Activated CD4-positive, CD25-positive, alpha-beta regulatory T cell treated with anti-CD3 and anti-CD28 coated beads, Interleukin-2, amount 50 U/mL, for 16 hours (primary cell): ENCODE data around the gene IL18RAP.
A peak's percentile ranks its signal among the peaks of the same experiment; 100 is the strongest.

Experiments used
- DNase-seq: peaks from one replicate; pipeline ENCODE4 v3.0.0-alpha.2; 2020; ENCODE audit warnings: low read depth, low spot score

IL18RAP gene

DNA sequence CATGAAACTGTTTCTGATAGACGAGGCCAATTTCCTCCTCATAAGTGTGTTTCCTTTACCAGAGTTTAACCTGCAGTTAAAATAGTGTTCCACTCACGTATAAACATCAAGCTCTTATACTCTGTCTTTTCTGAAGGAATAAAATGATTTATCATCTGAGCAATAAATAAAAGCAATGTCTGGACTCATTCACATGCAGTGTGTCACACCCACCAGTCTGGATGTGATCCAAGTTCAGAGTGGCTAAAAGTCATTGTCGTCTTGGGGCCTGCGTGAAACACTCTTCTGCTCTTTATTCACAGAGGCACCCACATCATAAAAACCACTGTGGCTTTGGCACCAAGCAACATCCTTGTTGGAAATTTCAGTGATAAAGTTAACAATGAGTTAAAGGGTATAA lies 30.5 kb downstream of the IL18RAP start:
- DNase-seq = no peak

- DNase-seq = no peak
Observed at GRCh38 chr2:102455061-102455670, 32.2 kb downstream of the IL18RAP start.

DNA sequence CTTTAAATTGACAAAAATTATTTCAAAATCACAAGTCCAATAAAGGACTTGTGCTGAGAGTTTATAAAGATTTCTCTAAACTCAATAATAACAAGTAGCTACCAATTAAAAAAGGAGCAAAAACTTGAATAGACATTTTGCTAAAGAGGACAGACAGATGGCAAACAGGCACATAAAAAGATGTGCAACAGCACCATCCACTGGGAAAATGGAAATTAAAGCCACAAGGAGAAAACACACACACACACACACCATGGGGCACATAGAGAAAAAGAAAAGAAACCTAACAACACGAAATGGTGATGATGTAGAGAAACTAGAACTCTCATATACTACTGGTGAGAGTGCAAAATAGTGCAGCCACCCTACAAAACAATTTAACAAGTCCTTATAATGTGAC lies 37.5 kb downstream of the IL18RAP start:
- DNase-seq = no peak

GRCh38 chr2:102461188-102461587 lies 38.2 kb downstream of the IL18RAP start:
- DNase-seq = no peak

GRCh38 chr2:102463160-102463559 lies 40.2 kb downstream of the IL18RAP start:
- DNase-seq = no peak

DNA sequence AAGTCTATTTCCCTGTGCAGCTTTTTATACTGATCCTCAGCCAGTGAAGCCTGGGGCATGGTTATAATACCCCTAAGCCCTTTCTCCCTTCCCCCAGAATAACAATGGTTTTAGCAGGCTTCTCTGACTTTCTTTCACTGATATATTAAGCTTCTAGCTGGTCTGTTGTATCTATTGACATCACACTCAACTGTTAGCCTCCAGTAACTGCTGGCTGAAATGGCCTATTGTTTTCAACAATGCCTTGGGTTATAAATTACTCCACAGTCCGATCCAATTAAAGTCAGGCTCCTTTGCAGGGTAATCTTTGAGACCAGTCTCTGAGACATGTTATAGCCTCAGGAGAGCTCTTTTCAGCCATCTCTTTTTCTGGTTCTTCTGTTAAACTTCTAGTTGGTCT lies 47.2 kb downstream of the IL18RAP start:
- no peak for DNase-seq

GRCh38 chr2:102473020-102473419 lies 50.1 kb downstream of the IL18RAP start, which contains the start of gene SLC9A4:
Gene SLC9A4 (plus strand): TSS chr2:102473226. CDS start chr2:102473760, 534 bp downstream.
- peak; percentile 28 for DNase-seq

- no peak for DNase-seq
Observed at GRCh38 chr2:102473631-102474030, 50.7 kb downstream of the IL18RAP start.

- no peak for DNase-seq
Observed at GRCh38 chr2:102474785-102475184, 51.8 kb downstream of the IL18RAP start.

DNA sequence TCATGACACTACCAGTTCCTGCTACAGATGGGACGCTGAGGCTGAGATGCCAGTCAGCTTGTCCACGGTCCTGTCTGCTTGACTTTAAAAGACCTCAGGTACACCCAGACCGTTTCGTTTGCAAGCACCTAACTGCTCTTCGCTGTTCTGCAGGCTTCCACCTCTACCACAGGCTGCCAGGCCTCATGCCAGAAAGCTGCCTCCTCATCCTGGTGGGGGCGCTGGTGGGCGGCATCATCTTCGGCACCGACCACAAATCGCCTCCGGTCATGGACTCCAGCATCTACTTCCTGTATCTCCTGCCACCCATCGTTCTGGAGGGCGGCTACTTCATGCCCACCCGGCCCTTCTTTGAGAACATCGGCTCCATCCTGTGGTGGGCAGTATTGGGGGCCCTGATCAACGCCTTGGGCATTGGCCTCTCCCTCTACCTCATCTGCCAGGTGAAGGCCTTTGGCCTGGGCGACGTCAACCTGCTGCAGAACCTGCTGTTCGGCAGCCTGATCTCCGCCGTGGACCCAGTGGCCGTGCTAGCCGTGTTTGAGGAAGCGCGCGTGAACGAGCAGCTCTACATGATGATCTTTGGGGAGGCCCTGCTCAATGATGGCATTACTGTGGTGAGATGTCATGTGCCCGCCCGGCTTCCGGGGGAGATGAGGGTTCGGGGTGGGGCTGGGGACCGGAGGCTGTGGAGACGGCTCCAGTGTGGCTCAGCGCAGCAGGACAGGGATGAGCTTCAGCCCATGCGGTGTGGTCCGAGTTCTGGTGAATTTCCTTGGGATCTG lies 55.9 kb downstream of the IL18RAP start:
- no peak for DNase-seq

DNA sequence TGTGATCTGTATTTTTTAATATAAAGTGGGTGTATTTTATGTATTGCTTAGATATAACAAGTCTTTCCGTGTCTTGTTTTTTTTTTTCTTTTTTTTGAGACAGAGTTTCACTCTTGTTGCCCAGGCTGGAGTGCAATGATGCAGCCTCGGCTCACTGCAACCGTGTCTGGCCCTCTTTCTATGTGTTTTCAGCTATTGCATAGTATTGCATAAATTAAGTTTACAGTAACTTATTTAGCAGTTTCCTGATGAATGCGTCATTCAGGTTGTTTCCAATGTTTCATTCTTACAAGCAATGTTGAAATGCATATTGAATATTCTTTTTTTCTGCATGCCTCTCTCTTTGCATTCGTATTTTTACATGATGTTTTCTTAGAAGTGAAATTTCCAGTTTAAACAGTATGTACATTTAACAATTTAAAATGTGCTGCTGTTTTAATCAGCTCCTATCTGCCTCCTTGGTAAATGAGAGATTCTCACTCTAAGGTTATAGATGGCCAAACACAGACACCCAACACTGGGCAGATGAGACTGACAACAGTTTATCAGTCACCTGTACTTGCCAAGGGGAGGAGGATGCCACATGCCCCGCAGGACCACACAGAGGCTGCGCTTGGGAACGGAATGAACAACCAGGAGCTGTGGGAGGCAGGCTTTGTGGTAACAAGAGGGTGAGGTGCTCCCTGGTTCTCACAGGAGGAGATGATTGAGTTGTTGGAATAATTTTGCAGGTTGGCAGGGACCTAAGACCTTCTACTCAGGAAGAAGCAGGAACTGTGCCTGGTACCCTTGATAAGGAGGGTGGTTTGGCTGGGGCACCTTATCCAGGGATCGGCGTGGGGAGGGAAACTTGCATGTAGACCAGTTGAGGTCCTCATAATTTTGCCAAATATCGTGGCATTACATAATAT lies 57.6 kb downstream of the IL18RAP start:
- DNase-seq = no peak

- DNase-seq = no peak
Observed at GRCh38 chr2:102481931-102482330, 59.0 kb downstream of the IL18RAP start.

GRCh38 chr2:102483086-102483485 lies 60.1 kb downstream of the IL18RAP start:
- no peak for DNase-seq

- no peak for DNase-seq
Observed at GRCh38 chr2:102484310-102485061, 61.5 kb downstream of the IL18RAP start.

- DNase-seq = no peak
Observed at GRCh38 chr2:102485147-102485785, 62.3 kb downstream of the IL18RAP start.

- no peak for DNase-seq
Observed at GRCh38 chr2:102486941-102487702, 64.2 kb downstream of the IL18RAP start.

- no peak for DNase-seq
Observed at GRCh38 chr2:102487761-102488462, 65.0 kb downstream of the IL18RAP start.

- no peak for DNase-seq
Observed at GRCh38 chr2:102489646-102490045, 66.7 kb downstream of the IL18RAP start.

DNA sequence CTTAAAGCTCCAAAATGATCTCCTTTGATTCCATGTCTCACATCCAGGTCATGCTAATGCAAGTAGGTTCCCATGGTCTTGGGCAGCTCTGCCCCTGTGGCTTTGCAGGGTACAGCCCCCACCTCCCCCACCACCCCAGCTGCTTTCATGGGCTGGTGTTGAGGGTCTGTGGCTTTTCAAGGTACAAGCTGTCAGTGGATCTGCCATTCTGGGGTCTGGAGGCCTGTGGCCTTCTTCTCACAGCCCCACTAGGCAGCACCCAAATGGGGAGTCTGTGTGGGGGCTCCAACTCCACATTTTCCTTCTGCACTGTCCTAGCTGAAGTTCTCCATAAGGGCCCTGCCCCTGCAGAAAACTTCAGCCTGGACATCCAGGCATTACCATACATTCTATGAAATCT lies 69.0 kb downstream of the IL18RAP start:
- no peak for DNase-seq

- DNase-seq = no peak
Observed at GRCh38 chr2:102494570-102494969, 71.6 kb downstream of the IL18RAP start.
